G401 (cell line): ENCODE results near the gene GTF2I. TPM values are rescaled to one million over a fixed set of nuclear protein-coding genes. Genes with fewer than 3 reads are reported as not detected.
"Not testable (repeated sequence)": the region's sequence is repeated elsewhere in the genome, so short reads cannot be mapped to it uniquely, and the experiment has no call there.

Source experiments
- DNase-seq: peaks from one replicate; pipeline ENCODE4 v3.0.0-alpha.2; 2015; ENCODE audit warnings: low spot score
- in situ Hi-C: cut with HindIII; loops from 2 replicates; pipeline ENCODE4 v1.10.0; 2016; ENCODE audit warnings: low sequenced_read_pairs, mixed read lengths
- total RNA-seq: library from RNA; depleted of rRNA; stranded (reverse); fragments of >200 nt; shearing (Covaris generic); gene quantifications from 2 replicates; pipeline ENCODE4 v1.2.3, GENCODE V29; 2014

Gene GTF2I
- total RNA-seq, 1 experiment from 2014 or later = 105 TPM

DNA sequence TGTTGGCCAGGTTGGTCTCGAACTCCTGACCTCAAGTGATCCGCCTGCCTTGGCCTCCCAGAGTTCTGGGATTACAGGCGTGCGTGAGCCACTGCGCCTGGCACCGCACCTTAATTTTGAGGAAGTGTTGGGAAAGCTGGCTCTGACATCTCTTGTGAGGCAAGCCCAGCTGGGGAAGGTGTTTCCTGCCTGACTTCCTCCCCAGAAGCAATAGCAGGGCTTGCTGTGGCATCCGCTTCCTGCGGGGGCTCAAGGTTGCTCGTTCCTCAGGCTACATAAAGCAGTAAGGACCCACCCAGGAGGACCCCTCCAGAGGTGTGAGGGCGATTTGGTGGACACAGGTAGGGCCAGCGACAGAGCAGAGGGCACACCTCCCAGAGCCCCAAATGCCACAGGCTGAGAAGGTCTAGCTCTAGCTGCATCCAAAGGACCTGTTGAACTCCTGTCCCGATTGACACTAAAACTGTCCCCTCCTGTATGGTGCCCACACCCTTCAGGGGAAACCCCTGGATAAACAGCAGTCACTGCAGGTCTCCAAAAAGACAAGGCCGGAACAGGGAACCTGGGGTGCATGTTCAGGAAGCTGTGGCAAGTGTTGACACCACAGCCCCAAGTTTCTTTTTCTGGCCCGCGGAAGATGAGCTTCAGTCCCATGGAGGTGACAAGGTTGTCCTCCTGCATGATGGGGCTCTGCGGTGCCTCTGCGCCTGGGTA is 107.8 kb downstream of the GTF2I start:
- in situ Hi-C loops, DNase-seq: not testable (repeated sequence)

DNA sequence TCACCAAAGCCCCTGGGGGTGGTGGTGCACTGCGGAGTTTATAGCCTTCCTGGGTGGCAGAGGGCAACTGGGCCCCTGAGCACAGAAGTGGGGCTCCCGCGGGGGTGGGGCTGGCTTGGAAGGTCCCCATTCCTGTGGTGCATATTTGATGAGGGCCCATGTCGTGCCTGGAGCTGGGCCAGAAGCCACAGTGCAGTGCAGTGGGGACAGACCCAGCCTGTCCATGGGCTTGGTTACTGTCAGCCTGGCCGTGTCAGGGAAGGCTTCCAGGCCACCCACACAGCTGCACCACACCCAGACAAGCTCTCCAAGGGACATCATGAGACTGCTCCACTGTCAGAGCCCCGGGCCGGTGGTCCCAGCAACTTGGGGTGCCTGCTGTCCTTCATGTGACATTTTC is 109.0 kb downstream of the GTF2I start:
- DNase-seq, in situ Hi-C loops: not testable (repeated sequence)

DNA sequence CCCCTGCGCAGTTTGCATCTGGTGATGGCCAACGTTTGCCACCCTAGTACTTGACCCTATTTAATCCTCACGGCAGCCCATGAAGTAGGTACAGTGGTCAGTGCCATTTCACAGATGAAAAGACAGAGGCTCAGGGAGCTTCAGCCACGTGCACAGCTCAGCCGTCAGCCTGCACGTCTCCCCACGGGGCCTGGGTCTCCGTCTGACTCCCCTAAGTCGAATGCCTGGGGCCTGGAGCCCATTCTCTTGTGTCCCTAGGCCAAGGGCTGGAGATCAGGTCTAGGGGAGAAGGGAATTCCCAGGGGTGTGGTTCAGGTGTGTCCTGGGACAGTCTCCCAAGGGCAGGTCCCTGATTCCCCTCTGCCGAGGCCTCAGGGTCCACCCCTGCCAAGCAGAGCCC is 109.5 kb downstream of the GTF2I start:
- DNase-seq, in situ Hi-C loops: not testable (repeated sequence)

DNA sequence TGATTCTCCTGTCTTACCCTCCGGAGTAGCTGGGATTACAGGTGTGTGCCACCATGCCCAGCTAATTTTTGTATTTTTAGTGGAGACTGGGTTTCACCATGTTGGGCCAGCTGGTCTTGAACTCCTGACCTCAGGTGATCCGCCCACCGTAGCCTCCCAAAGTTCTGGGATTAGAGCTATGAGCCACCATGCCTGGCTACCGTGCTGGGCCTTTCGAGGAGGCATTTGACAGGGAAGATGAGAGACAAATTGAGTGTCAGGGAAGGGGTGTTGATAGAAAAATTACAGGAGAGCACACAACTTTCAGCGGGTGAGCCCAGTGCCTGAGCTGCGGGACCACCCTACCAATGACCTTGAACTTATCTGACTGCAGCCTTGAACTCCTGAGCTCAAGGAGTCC is 112.5 kb downstream of the GTF2I start:
- DNase-seq, in situ Hi-C loops: not testable (repeated sequence)

DNA sequence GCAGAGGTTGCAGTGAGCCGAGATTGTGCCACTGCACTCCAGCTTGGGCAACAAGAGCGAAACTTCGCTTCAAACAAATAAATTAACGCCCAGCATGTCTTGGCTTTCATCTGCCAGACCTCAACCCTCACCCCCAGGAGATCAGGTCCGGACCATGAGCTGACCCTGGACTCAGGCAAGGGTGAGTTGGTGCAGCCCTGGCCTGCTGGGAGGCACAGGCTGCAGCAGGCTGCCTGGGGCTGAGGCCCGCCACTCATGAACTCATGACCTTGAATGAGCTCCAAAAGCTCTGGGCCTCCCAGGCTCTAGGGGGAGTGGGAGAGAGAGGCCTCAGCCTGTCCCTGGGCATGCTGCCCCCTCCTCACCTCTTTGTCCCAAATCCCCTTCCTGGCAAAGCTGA is 114.6 kb downstream of the GTF2I start:
- in situ Hi-C loops, DNase-seq: not testable (repeated sequence)

DNA sequence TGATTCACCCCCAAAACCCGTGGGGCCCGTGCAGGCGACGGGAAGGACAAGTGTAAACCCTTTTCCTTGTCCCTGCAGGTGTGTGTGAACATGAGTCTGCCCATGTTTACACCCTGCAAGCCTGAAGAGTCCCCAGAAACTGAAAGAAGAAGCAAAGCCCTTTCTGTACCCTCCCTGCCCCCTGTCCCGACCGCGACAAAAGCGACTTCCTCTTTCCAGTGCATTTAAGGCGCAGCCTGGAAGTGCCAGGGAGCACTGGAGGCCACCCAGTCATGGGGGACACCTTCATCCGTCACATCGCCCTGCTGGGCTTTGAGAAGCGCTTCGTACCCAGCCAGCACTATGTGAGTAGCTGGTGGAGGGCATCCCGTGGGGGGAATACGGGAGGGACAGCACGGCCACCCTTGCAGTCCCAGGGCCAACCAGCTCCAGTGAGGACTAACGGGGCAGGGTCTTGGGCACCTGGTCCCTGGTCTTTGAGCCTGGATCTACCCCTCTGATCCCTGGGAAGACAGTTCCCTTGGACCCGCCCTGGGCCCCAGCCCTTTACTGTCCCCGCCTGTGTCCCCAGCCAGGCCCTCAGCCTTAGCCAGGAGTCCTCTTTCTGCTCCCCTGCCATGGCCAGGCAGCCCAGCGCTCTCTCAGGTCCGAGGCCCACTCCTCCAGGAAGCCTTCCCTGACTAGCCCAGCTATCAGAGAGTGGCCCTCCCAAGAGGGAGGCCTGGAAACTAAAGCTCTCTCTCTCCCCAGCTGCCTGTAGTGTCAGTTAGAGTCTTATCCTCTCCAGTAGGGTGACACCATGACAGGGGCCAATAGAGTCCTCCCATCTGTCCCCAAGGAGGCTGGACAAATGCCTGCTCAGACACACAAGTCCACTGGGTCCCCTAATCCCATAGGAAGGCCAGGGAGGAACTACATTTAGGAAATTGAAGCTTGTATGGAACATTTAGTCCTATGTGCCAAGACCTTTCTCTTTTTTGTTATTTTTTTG is 116.5 kb downstream of the GTF2I start, which contains the start of gene NCF1:
Gene NCF1 (plus strand): TSS at position 252 of the 991 bp plus-strand sequence. CDS start 21 bp downstream, at position 273.
- in situ Hi-C loops, DNase-seq: not testable (repeated sequence)

DNA sequence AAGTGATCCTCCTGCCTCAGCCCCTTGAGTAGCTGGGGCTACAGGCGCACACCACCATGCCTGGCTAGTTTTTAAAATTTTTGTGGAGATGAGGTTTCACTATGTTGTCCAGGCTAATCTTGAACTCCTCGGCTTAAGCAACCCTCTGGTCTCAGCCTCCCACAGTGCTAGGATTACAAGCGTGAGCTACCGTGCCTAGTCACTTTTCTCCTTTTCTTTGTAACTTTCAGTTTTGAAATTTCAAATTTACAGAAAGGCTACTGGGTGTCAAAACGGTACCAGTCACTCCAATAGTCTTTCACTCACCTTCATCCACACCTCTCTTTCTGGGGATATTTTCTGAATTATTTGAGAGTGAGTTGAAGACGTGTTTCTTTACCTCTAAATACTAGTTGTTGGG is 117.6 kb downstream of the GTF2I start:
- DNase-seq, in situ Hi-C loops: not testable (repeated sequence)

DNA sequence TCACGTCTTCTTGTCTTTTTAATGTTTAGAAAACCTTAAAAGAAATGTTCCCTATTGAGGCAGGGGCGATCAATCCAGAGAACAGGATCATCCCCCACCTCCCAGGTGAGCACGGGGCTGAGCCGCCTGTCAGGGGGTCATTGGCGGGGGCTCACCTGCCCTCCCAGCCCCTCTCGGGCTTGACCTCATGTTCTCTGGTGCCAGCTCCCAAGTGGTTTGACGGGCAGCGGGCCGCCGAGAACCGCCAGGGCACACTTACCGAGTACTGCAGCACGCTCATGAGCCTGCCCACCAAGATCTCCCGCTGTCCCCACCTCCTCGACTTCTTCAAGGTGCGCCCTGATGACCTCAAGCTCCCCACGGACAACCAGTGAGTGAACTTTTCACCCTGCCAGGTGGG is 121.5 kb downstream of the GTF2I start:
- in situ Hi-C loops, DNase-seq: not testable (repeated sequence)

DNA sequence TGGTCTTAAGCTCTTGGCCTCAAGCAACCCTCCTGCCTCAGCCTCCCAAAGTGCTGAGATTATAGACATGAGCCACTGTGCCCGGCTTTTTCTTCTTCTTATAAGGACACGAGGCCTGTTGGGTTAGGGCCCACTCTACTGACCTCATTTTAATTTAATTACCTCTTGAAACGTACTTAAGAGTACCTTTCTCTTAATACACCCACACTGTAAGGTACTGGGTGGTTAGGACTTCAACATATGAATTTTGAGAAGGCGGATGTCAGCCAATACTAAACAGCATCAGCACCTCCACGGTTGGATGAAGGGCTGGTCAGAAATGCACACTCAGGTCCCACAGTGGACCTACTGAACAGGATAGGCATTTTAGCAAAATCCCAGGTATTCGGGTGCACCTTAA is 124.2 kb downstream of the GTF2I start:
- DNase-seq, in situ Hi-C loops: not testable (repeated sequence)

DNA sequence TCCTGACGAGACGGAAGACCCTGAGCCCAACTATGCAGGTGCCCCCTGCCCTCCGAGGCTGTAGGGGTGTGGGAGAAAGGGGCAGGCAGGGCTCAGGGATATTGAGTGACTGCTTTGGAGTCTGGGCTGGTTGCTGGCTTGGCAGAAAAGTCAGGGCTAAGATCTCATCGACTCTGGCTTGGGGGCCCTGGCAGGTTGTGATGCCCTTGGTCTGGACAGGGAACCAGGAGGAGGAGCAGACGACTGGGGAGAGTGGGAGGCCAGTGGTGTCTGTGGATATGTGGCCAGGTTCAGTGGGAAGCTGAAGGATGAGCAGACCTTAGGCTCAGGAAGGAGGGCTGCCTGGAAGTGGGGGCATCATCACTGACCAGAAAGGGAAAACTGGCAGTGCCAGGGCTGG is 126.1 kb downstream of the GTF2I start:
- in situ Hi-C loops, DNase-seq: not testable (repeated sequence)

DNA sequence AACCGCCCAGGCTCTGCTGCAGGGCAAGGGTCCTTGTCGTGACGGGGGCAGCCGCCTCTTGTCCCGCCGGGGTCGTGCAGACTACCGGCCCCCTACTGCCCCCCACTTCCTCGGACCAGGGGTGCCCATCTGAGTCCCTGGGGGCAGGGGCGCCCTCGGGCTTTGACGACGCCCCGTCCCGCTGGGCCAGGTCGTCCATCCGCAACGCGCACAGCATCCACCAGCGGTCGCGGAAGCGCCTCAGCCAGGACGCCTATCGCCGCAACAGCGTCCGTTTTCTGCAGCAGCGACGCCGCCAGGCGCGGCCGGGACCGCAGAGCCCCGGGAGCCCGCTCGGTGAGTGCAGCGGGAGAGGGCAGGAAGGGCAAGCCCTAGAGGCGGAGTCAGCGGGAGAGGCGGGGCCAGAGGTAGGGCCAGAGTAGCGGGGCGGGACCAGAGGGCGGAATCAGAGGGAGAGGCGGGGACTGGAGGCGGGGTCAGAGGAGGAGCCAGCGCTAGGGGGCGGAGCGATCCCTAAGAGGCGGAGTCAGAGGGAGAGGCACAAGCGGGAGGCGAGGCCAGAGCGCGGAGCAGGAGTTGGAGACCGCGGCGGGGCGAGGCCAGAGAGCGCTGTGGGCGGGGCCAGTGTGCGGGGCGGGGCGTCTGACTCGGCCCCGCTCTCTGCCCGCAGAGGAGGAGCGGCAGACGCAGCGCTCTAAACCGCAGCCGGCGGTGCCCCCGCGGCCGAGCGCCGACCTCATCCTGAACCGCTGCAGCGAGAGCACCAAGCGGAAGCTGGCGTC is 131.0 kb downstream of the GTF2I start:
- in situ Hi-C loops = not testable (repeated sequence)
- peak; percentile 88 for DNase-seq

DNA sequence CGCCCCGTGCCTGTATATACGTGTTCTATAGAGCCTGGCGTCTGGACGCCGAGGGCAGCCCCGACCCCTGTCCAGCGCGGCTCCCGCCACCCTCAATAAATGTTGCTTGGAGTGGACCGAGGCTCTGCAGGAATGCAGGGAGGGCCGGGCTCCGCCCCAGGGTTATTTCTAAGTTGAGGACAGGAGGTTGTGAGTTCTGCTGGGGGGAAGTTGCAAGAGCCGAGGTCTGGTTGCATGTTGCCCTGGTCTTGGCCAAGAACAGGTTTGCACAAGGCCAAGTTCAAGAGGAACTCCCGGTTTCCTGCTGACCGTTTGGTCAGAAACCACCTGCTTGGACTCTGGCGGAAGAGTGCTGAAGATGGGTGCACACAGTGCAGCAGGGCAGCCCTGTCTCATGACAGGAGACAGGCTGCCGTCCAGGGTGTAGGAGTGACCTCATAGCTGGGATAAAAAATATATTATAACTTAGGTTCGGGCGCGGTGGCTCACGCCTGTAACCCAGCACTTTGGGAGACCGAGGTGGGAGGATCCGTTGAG is 131.8 kb downstream of the GTF2I start:
- in situ Hi-C loops, DNase-seq: not testable (repeated sequence)

DNA sequence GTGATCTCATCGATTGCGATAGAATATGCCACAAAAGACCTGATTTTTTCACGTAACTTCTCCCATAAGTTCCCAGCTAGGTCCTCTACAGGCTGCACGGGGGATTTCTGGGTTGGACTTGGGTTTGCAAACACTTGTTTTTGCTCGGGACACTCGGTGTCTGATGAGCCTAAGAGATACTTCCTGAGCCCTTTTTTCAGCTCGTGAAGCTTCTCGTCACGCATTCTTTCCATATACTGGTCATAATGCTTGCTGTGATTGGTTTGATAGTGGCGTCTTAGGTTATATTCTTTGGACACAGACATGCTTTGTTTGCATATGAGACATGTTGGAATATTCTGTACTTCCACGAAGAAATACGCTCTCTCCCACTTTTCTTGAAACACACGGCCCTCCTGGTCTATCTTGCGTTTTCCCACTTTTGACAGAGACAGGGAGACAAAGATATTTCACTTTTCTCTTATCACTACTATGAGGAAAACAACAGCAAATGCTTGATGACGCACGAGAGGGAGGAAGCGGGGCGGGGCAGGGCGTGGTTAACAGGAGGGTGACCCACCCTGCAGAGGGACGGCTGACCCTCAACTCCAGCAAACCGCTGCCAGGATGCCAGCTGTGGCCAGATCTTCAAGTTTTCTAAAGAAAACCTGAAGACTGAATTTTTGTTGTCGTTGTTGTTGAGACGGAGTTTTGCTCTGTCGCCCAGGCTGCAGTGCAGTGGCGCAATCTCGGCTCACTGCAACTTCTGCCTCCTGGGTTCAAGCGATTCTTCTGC is 140.5 kb downstream of the GTF2I start:
- DNase-seq, in situ Hi-C loops: not testable (repeated sequence)

DNA sequence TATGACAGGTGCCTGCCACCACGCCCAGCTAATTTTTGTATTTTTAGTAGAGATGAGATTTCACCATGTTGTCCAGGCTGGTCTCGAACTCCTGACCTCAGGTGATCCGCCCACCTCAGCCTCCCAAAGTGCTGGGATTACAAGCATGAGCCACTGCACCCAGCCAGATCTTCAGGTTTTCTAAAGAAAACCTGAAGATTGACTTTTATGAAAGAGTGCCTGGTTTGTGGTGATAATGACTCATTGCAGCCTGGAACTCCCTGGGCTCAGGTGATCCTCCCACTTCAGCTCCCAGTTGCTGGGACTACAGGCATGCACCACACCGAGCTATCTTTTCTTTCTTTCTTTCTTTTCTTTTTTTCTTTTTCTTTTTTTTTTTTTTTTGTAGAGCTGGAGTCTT is 141.1 kb downstream of the GTF2I start:
- in situ Hi-C loops = not testable (repeated sequence)

More for the DNA sequence above, 141.1 kb downstream of the GTF2I start:
- not testable (repeated sequence) for DNase-seq
